IMR-90 (cell line): ENCODE measurements around the gene BSDC1. TPM values are rescaled to one million over a fixed set of nuclear protein-coding genes. Genes with fewer than 3 reads are reported as not detected.

Source experiments
- ATAC-seq: fragments of 200-7000 bp; cut with Tn5 transposase; 2 replicates; pipeline ENCODE4 v1.9.1; 2020; ENCODE audit warnings: low read depth, mild to moderate bottlenecking, moderate library complexity
- BruUV-seq: library from RNA; stranded (reverse); fragments of 400-500 nt; replicated peaks from 2 replicates; lab custom pipeline; 2021; lab: Mats Ljungman, UMichigan
- CTCF ChIA-PET: fragments of 300-600 bp; formaldehyde crosslinking; extraction: SDS; loops from one replicate; lab custom pipeline; 2021; ENCODE audit warnings: antibody characterized with exemption; lab: Yijun Ruan, JAX
- POLR2A ChIA-PET: fragments of 300-600 bp; sonication (Branson Sonifier 250); formaldehyde crosslinking; loops from one replicate; lab custom pipeline; 2022; ENCODE audit warnings: antibody characterized with exemption; ENCODE audit not compliant: unreplicated experiment; lab: Charles Lee
- DNase-seq: peaks from one replicate; pipeline ENCODE4 v3.0.0; 2013
- H2AFZ ChIP-seq: replicated peaks from 2 replicates; pipeline ENCODE3; 2013; ENCODE audit warnings: low read length, mild to moderate bottlenecking; ENCODE audit not compliant: poor library complexity
- H2AK5ac ChIP-seq: 2 replicates; pipeline ENCODE4 v1.6.1; 2013; ENCODE audit warnings: low read depth, low read length, inconsistent platforms
- H2AK9ac ChIP-seq: replicated peaks from 2 replicates; pipeline ENCODE3; 2013; ENCODE audit warnings: mild to moderate bottlenecking, low read depth, low read length, moderate library complexity; ENCODE audit not compliant: poor library complexity
- H2BK120ac ChIP-seq: 2 replicates; pipeline ENCODE4 v1.6.1; 2013; ENCODE audit warnings: low read depth, low read length, inconsistent platforms
- H2BK15ac ChIP-seq: 3 replicates; pipeline ENCODE4 v1.6.1; 2013; ENCODE audit warnings: low read depth, low read length, inconsistent platforms
- H2BK20ac ChIP-seq: 2 replicates; pipeline ENCODE4 v1.6.1; 2013; ENCODE audit warnings: low read depth, mild to moderate bottlenecking, inconsistent platforms, low read length, moderate library complexity
- H2BK5ac ChIP-seq: 2 replicates; pipeline ENCODE4 v1.6.1; 2013; ENCODE audit warnings: mild to moderate bottlenecking, low read depth, low read length, inconsistent platforms; ENCODE audit not compliant: poor library complexity, severe bottlenecking
- H3K14ac ChIP-seq: replicated peaks from 2 replicates; pipeline ENCODE4 v1.6.1; 2013; ENCODE audit warnings: low read depth, low read length, inconsistent platforms
- H3K18ac ChIP-seq: 2 replicates; pipeline ENCODE4 v1.6.1; 2013; ENCODE audit warnings: low read depth, low read length, control low read depth
- H3K23ac ChIP-seq: 2 replicates; pipeline ENCODE4 v1.6.1; 2013; ENCODE audit warnings: low read depth, low read length, inconsistent platforms
- H3K27ac ChIP-seq: 2 replicates; pipeline ENCODE4 v1.5.1; 2013; ENCODE audit warnings: mild to moderate bottlenecking, control low read depth, low read length; ENCODE audit not compliant: insufficient read depth
- H3K27me3 ChIP-seq: 2 replicates; pipeline ENCODE4 v1.6.1; 2013; ENCODE audit warnings: low read length; ENCODE audit not compliant: control insufficient read depth, insufficient read depth
- H3K36me3 ChIP-seq: 2 replicates; pipeline ENCODE4 v1.6.1; 2013; ENCODE audit warnings: low read length, mixed read lengths; ENCODE audit not compliant: control insufficient read depth, insufficient read depth
- H3K4ac ChIP-seq: 2 replicates; pipeline ENCODE4 v1.6.1; 2013; ENCODE audit warnings: low read depth, low read length, inconsistent platforms
- H3K4me1 ChIP-seq: 2 replicates; pipeline ENCODE4 v1.6.1; 2013; ENCODE audit warnings: low read length, mixed read lengths; ENCODE audit not compliant: control insufficient read depth, insufficient read depth
- H3K4me2 ChIP-seq: 2 replicates; pipeline ENCODE4 v1.6.1; 2013; ENCODE audit warnings: low read depth, mild to moderate bottlenecking, control low read depth, low read length, moderate library complexity
- H3K4me3 ChIP-seq: 2 replicates; pipeline ENCODE4 v1.5.1; 2013; ENCODE audit warnings: low read depth, mild to moderate bottlenecking, control low read depth, low read length, moderate library complexity; ENCODE audit not compliant: insufficient read depth
- H3K56ac ChIP-seq: 2 replicates; pipeline ENCODE4 v1.6.1; 2013; ENCODE audit warnings: low read length, inconsistent platforms; ENCODE audit not compliant: insufficient read depth; ENCODE audit errors: extremely low read depth
- H3K79me1 ChIP-seq, 2 experiments: 2 replicates each; pipeline ENCODE4 v1.6.1; 2013; ENCODE audit warnings: low read length in 2 of 2, inconsistent platforms in 1 of 2, low read depth in 1 of 2
- H3K9ac ChIP-seq: 2 replicates; pipeline ENCODE4 v1.6.1; 2013; ENCODE audit warnings: low read depth, low read length, control low read depth
- H3K9me1 ChIP-seq: 2 replicates; pipeline ENCODE4 v1.6.1; 2013; ENCODE audit warnings: low read length, inconsistent platforms; ENCODE audit not compliant: insufficient read depth
- H3K9me3 ChIP-seq: 2 replicates; pipeline ENCODE4 v1.6.1; 2013; ENCODE audit warnings: low read length; ENCODE audit not compliant: control insufficient read depth, insufficient read depth
- H4K20me1 ChIP-seq: 2 replicates; pipeline ENCODE4 v1.6.1; 2013; ENCODE audit warnings: low read length, inconsistent platforms; ENCODE audit not compliant: insufficient read depth
- H4K5ac ChIP-seq: 2 replicates; pipeline ENCODE4 v1.6.1; 2013; ENCODE audit warnings: mild to moderate bottlenecking, low read depth, low read length, control low read depth
- H4K8ac ChIP-seq, 2 experiments: 2 replicates each; pipeline ENCODE4 v1.6.1; 2013; ENCODE audit warnings: low read depth in 2 of 2, low read length in 2 of 2, control low read depth in 1 of 2, inconsistent platforms in 1 of 2
- H4K91ac ChIP-seq: 2 replicates; pipeline ENCODE4 v1.6.1; 2013; ENCODE audit warnings: low read depth, low read length, inconsistent platforms; ENCODE audit not compliant: insufficient read depth
- BHLHE40 ChIP-seq: fragments of 150-350 bp; IDR thresholded peaks from 2 replicates; pipeline ENCODE4 v1.6.1; 2016; ENCODE audit warnings: mild to moderate bottlenecking, low read depth, low read length
- CEBPB ChIP-seq: IDR thresholded peaks from 2 replicates; pipeline ENCODE4 v1.6.1; 2012; ENCODE audit warnings: low read depth, low read length, improper control_type of control experiment
- CHD1 ChIP-seq: IDR thresholded peaks from 2 replicates; pipeline ENCODE4 v1.6.1; 2012; ENCODE audit warnings: low read depth, low read length, improper control_type of control experiment
- FOS ChIP-seq: fragments of 150-350 bp; IDR thresholded peaks from 2 replicates; pipeline ENCODE4 v1.6.1; 2016; ENCODE audit warnings: low read depth, low read length
- MAFK ChIP-seq: IDR thresholded peaks from 2 replicates; pipeline ENCODE4 v1.6.1; 2012; ENCODE audit warnings: low read depth, low read length, improper control_type of control experiment
- MAZ ChIP-seq: IDR thresholded peaks from 2 replicates; pipeline ENCODE4 v1.6.1; 2012; ENCODE audit warnings: low read depth, mild to moderate bottlenecking, low read length, improper control_type of control experiment, moderate library complexity, borderline replicate concordance
- MXI1 ChIP-seq: IDR thresholded peaks from 2 replicates; pipeline ENCODE4 v1.6.1; 2012; ENCODE audit warnings: low read depth, mild to moderate bottlenecking, low read length, moderate library complexity, borderline replicate concordance
- POLR2A ChIP-seq: IDR thresholded peaks from 2 replicates; pipeline ENCODE4 v1.6.1; 2012; ENCODE audit warnings: mild to moderate bottlenecking, low read depth, low read length
- RAD21 ChIP-seq: IDR thresholded peaks from 2 replicates; pipeline ENCODE4 v1.6.1; 2012; ENCODE audit warnings: low read length, improper control_type of control experiment
- RCOR1 ChIP-seq: IDR thresholded peaks from 2 replicates; pipeline ENCODE4 v1.6.1; 2012; ENCODE audit warnings: mild to moderate bottlenecking, low read length, improper control_type of control experiment; ENCODE audit not compliant: insufficient replicate concordance
- RFX5 ChIP-seq: IDR thresholded peaks from 2 replicates; pipeline ENCODE4 v1.8.0; 2012; ENCODE audit warnings: low read depth, mild to moderate bottlenecking, low read length, moderate library complexity
- SMC3 ChIP-seq: fragments of 150-350 bp; IDR thresholded peaks from 2 replicates; pipeline ENCODE4 v1.6.1; 2016; ENCODE audit warnings: low read depth, mild to moderate bottlenecking, antibody characterized with exemption, low read length, moderate library complexity
- WGBS, 2 experiments: methylation state at CpG; one replicate each; pipeline versions ENCODE4 v1.1.5 to v1.1.7; 2013; ENCODE audit warnings: missing lambda C conversion rate in 2 of 2; ENCODE audit not compliant: insufficient read length in 1 of 2; ENCODE audit errors: extremely low coverage in 2 of 2; 5-methylcytosine and 5-hydroxymethylcytosine counted together
- dilution Hi-C: fragments of 300-500 bp; cut with HindIII; formaldehyde crosslinking; loops from one replicate; pipeline ENCODE4 v1.14.3; 2018; ENCODE audit warnings: low sequenced_read_pairs; ENCODE audit not compliant: unreplicated experiment
- in situ Hi-C: fragments of 300-500 bp; cut with MboI; formaldehyde crosslinking; loops from 3 replicates; pipeline ENCODE4 v1.14.3; 2019; ENCODE audit warnings: low sequenced_read_pairs, inconsistent platforms, mixed read lengths
- intact Hi-C: fragments of 100-400 bp; cut with micrococcal nuclease; formaldehyde crosslinking; loops from 2 replicates; pipeline ENCODE4 v1.10.0; 2022
- polyA plus RNA-seq, 3 experiments: library from polyadenylated mRNA; depleted of rRNA; stranded (reverse); fragments of >200 nt; gene quantifications; 2 replicates each; pipeline ENCODE4 v1.2.3, GENCODE V29; 2012; ENCODE audit warnings: low replicate concordance in 1 of 3
- total RNA-seq: library from RNA; depleted of rRNA; stranded (reverse); fragments of >200 nt; gene quantifications from 2 replicates; pipeline ENCODE4 v1.2.3, GENCODE V29; 2012
- TF ChIP-seq, protein P1 (sequence below): conservative IDR thresholded peaks from 2 replicates; pipeline ENCODE4 v1.5.1; 2012; ENCODE audit warnings: mild to moderate bottlenecking, low read depth, low read length, improper control_type of control experiment
- TF ChIP-seq, protein P2 (sequence below): fragments of 150-350 bp; IDR thresholded peaks from 2 replicates; pipeline ENCODE4 v1.6.1; 2016; ENCODE audit warnings: low read depth, mild to moderate bottlenecking, low read length, moderate library complexity, borderline replicate concordance

Gene BSDC1
- total and polyA plus RNA-seq, 2 of the 4 experiments (the other 2 are of a cell fraction), result 56.8 to 60.4 TPM

DNA sequence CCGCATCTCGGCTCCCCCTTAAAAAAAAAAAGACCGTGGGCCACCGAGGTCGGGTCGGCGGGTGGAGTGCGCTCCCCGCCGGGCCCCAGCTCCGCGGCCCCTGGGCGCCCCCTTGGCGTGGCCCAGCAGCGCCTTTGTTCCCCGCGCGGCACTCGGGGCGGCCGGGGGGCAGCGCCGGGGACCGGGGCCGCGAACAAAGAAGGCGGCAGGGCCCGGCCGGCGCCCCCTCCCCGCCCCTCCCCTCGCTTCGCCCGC, 58.8 kb downstream of the BSDC1 start:
- no peak overlapping the region for H3K14ac ChIP-seq
- H2BK120ac ChIP-seq, result no peak overlapping the region
- TF ChIP-seq BHLHE40 (no peak), CHD1 (no peak), MAZ (no peak), RAD21 (no peak), MAFK (no peak), POLR2A (no peak), FOS (no peak), RFX5 (no peak), CEBPB (no peak), SMC3 (no peak), RCOR1 (no peak), MXI1 (no peak)
- TF ChIP-seq, protein P1, sequence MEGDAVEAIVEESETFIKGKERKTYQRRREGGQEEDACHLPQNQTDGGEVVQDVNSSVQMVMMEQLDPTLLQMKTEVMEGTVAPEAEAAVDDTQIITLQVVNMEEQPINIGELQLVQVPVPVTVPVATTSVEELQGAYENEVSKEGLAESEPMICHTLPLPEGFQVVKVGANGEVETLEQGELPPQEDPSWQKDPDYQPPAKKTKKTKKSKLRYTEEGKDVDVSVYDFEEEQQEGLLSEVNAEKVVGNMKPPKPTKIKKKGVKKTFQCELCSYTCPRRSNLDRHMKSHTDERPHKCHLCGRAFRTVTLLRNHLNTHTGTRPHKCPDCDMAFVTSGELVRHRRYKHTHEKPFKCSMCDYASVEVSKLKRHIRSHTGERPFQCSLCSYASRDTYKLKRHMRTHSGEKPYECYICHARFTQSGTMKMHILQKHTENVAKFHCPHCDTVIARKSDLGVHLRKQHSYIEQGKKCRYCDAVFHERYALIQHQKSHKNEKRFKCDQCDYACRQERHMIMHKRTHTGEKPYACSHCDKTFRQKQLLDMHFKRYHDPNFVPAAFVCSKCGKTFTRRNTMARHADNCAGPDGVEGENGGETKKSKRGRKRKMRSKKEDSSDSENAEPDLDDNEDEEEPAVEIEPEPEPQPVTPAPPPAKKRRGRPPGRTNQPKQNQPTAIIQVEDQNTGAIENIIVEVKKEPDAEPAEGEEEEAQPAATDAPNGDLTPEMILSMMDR, result no peak
- TF ChIP-seq, protein P2, sequence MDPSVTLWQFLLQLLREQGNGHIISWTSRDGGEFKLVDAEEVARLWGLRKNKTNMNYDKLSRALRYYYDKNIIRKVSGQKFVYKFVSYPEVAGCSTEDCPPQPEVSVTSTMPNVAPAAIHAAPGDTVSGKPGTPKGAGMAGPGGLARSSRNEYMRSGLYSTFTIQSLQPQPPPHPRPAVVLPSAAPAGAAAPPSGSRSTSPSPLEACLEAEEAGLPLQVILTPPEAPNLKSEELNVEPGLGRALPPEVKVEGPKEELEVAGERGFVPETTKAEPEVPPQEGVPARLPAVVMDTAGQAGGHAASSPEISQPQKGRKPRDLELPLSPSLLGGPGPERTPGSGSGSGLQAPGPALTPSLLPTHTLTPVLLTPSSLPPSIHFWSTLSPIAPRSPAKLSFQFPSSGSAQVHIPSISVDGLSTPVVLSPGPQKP, result no peak
- POLR2A ChIA-PET, result interaction anchor here (1.0 kb wide), 1 partner anchor 10 kb away, joined by 3 read pairs; no protein-coding TSS in a partner anchor
- H3K4me1 ChIP-seq, result peaks cover 6% of the 10 kb centered on the region
- H3K9me3 ChIP-seq, result no peaks in the 10 kb centered on the region
- H4K20me1 ChIP-seq, result peaks cover 34% of the 10 kb centered on the region
- dilution Hi-C loops (no loop called here), intact Hi-C loops (loop anchor here (5.0 kb wide), 1 partner anchor 57 kb away; the partner anchor contains the start of gene BSDC1), in situ Hi-C loops (no loop called here)
- DNase-seq, result no peak
- H3K27me3 ChIP-seq, result no peaks in the 10 kb centered on the region
- H3K9me1 ChIP-seq, result peaks cover 4% of the 10 kb centered on the region; the same call in 1 of the 2 replicates
- H3K4me3 ChIP-seq, result peak overlapping the region; percentile 85
- H2BK15ac ChIP-seq, result no peak overlapping the region
- H4K5ac ChIP-seq, result no peak overlapping the region
- H3K23ac ChIP-seq, result no peak overlapping the region
- H3K9ac ChIP-seq, result peak overlapping the region; percentile 47; the same call in 1 of the 2 replicates
- CTCF ChIA-PET, result interaction anchor here (0.7 kb wide), 1 partner anchor 70 kb away, joined by 3 read pairs; no protein-coding TSS in a partner anchor
- no peak overlapping the region for H2BK20ac ChIP-seq
- H3K79me1 ChIP-seq, result peaks cover 19 to 44% of the 10 kb centered on the region in 2 experiments; a peak in 3 of 4 replicates
- H2BK5ac ChIP-seq, result no peak overlapping the region
- H3K4ac ChIP-seq, result 0 out of 2 replicates have a peak overlapping the region, but pooled peaks have one; percentile 16
- H3K36me3 ChIP-seq, result peaks cover 38% of the 10 kb centered on the region
- peak overlapping the region; percentile 97 for H2AK9ac ChIP-seq
- no peak overlapping the region for H4K91ac ChIP-seq
- BruUV-seq, result no TSS peak
- 0% methylated on average over 2 of the region's 34 CpGs; no CpG with 5 or more reads in 1 of the 2 experiments for WGBS, 2 experiments
- peak overlapping the region; percentile 42; the same call in 1 of the 2 replicates for H3K27ac ChIP-seq
- H3K56ac ChIP-seq, result no peak overlapping the region
- H2AK5ac ChIP-seq, result no peak overlapping the region
- no peak overlapping the region for H3K4me2 ChIP-seq
- H3K18ac ChIP-seq, result no peak overlapping the region
- peak overlapping the region; percentile 84 for H2AFZ ChIP-seq
- peak; percentile 6 for ATAC-seq
- no peak overlapping the region for H4K8ac ChIP-seq
